ENCODE results near the gene VAV2. TPM values are rescaled to one million over a fixed set of nuclear protein-coding genes. Genes with fewer than 3 reads are reported as not detected.

The VAV2 gene
- total and polyA plus RNA-seq, 9 of the 15 experiments (the other 6 are each of a cell fraction or from before 2014, with no cell fraction given): 0.01 to 2.7 (median 1.0) TPM; not detected in 1

GRCh38 chr9:133780962-133781827, 210.9 kb downstream of the VAV2 start:
- H3K27ac ChIP-seq (ENCODE audit: extremely low read depth, low read depth, low read length): no peak overlapping the region
- H3K36me3 ChIP-seq (ENCODE audit: control insufficient read depth, insufficient read depth, low read length): no peaks in the 10 kb centered on the region
- no peak overlapping the region for H3K4me2 ChIP-seq (ENCODE audit: insufficient read depth, low read length)
- H3K4me1 ChIP-seq (replicated peaks in 1 of 2; ENCODE audit: control insufficient read depth in 2 of 2, insufficient read depth in 2 of 2, low read length in 2 of 2): no peaks in the 10 kb centered on the region
- DNase-seq (ENCODE audit: extremely low read depth in 1 of 4, low spot score in 3 of 4) (no peak), FAIRE-seq (no peak), ATAC-seq (no peak)
- H3K27me3 ChIP-seq (ENCODE audit: control insufficient read depth in 2 of 2, insufficient read depth in 2 of 2, low read length in 2 of 2): peaks cover 3 to 55% of the 10 kb centered on the region in 2 experiments; a peak in 4 of 5 replicates
- H2AFZ ChIP-seq (ENCODE audit: low read depth, low read length): no peak overlapping the region
- H3K4me3 ChIP-seq: no peak overlapping the region
- in situ Hi-C loops (cut with MboI) (no loop called here), intact Hi-C loops (cut with micrococcal nuclease) (no loop called here)
- peaks cover 4% of the 10 kb centered on the region; the same call in 1 of the 2 replicates for H4K20me1 ChIP-seq (replicated peaks; ENCODE audit: control insufficient read depth, insufficient read depth, low read length)
- BruUV-seq (replicated peaks): no TSS peak
- no peaks in the 10 kb centered on the region for H3K9me3 ChIP-seq (replicated peaks; ENCODE audit: control insufficient read depth, insufficient read depth, low read depth, low read length)
- POLR2A ChIA-PET: interaction anchor here (0.5 to 0.6 kb wide), 2 partner anchors 38 to 801 kb away, joined by 3 read pairs; no protein-coding TSS in a partner anchor
- no peak overlapping the region for H3K9ac ChIP-seq (ENCODE audit: insufficient read depth in 1 of 2, low read depth in 2 of 2, low read length in 2 of 2)
- CTCF ChIA-PET (ENCODE audit: low intra/inter-chr PET ratio): interaction anchor here (0.7 to 1.3 kb wide), 5 partner anchors 12 to 318 kb away, joined by 3 to 10 read pairs (median 5); no protein-coding TSS in a partner anchor
- 8% methylated on average over 12 of the region's 15 CpGs for WGBS (ENCODE audit: insufficient coverage, low coverage, missing lambda C conversion rate)
- H3K79me2 ChIP-seq (ENCODE audit: control insufficient read depth, insufficient read depth, low read length): no peaks in the 10 kb centered on the region
- no peaks in the 10 kb centered on the region for H3K9me1 ChIP-seq (ENCODE audit: control insufficient read depth, insufficient read depth, low read length)
- no peak for TF ChIP-seq E2F1 (CRISPR knock-in tag; IDR thresholded peaks at IDR 0.05)
- no peak for TF ChIP-seq HMGXB4 (CRISPR knock-in tag; IDR thresholded peaks at IDR 0.05)
- no peak for TF ChIP-seq HNRNPUL1 (IDR thresholded peaks at IDR 0.05; ENCODE audit: low read length)
- TF ChIP-seq SMARCA5 (IDR thresholded peaks at IDR 0.05): no peak
- TF ChIP-seq ARID1B (IDR thresholded peaks at IDR 0.05): no peak
- no peak for TF ChIP-seq ARID3B (CRISPR knock-in tag; IDR thresholded peaks at IDR 0.05; ENCODE audit: borderline replicate concordance)
- TF ChIP-seq NR3C1 (CRISPR knock-in tag; IDR thresholded peaks at IDR 0.05): no peak
- no peak for TF ChIP-seq DIDO1 (tag; IDR thresholded peaks at IDR 0.05; ENCODE audit: low read depth)
- TF ChIP-seq YBX1 (IDR thresholded peaks at IDR 0.05): no peak
- TF ChIP-seq ZNF778 (CRISPR knock-in tag; IDR thresholded peaks at IDR 0.05): no peak
- TF ChIP-seq MXI1 (IDR thresholded peaks at IDR 0.05; ENCODE audit: low read depth, low read length): no peak
- no peak for TF ChIP-seq EHMT2 (IDR thresholded peaks at IDR 0.05)
- TF ChIP-seq PREB (CRISPR knock-in tag; IDR thresholded peaks at IDR 0.05): no peak
- TF ChIP-seq ZNF445 (CRISPR knock-in tag; IDR thresholded peaks at IDR 0.05; ENCODE audit: low read depth): no peak
- no peak for TF ChIP-seq CREB3 (tag; conservative IDR thresholded peaks at IDR 0.05; ENCODE audit: low read depth)
- TF ChIP-seq ZNF408 (CRISPR knock-in tag; IDR thresholded peaks at IDR 0.05; ENCODE audit: low read depth): no peak

All from K562 (cell line).